Caco-2 (cell line): ENCODE measurements around the gene NHLRC3. TPM values are rescaled to one million over a fixed set of nuclear protein-coding genes. Genes with fewer than 3 reads are reported as not detected.

Experiments used
- BruUV-seq: library from RNA; stranded (reverse); fragments of 400-500 nt; replicated peaks from 2 replicates; lab custom pipeline; 2021; lab: Mats Ljungman, UMichigan
- CTCF ChIA-PET: fragments of 300-600 bp; sonication (Branson Sonifier 250); formaldehyde crosslinking; loops from one replicate; lab custom pipeline; 2022; ENCODE audit warnings: antibody characterized with exemption; lab: Charles Lee
- POLR2A ChIA-PET: fragments of 300-600 bp; sonication (Branson Sonifier 250); formaldehyde crosslinking; loops from one replicate; lab custom pipeline; 2022; ENCODE audit warnings: antibody characterized with exemption; lab: Charles Lee
- DNase-seq, 2 experiments: peaks; one replicate each; pipeline versions ENCODE4 v3.0.0 to v3.0.0-alpha.2; 2020 to 2022
- H3K27me3 ChIP-seq: replicated peaks from 2 replicates; pipeline ENCODE4 v1.6.0; 2011; ENCODE audit warnings: low read length; ENCODE audit not compliant: control insufficient read depth, insufficient read depth
- H3K36me3 ChIP-seq: 2 replicates; pipeline ENCODE4 v1.5.1; 2011; ENCODE audit warnings: low read length; ENCODE audit not compliant: control insufficient read depth, insufficient read depth
- H3K4me1 ChIP-seq: fragments of 250-450 bp; sonication (Bioruptor Pico); 2 replicates; pipeline ENCODE4 v1.5.1; 2020; ENCODE audit warnings: mild to moderate bottlenecking
- H3K4me3 ChIP-seq: 2 replicates; pipeline ENCODE4 v1.5.1; 2011; ENCODE audit warnings: low read depth, mild to moderate bottlenecking, control low read depth, low read length
- H3K9me3 ChIP-seq: fragments of 250-450 bp; sonication (Bioruptor Pico); 2 replicates; pipeline ENCODE4 v1.5.1; 2020; ENCODE audit warnings: mild to moderate bottlenecking, moderate library complexity
- H3K27ac Mint-ChIP-seq: one replicate; pipeline ENCODE4 v1.8.0; 2022; ENCODE audit warnings: mixed read lengths; ENCODE audit not compliant: unreplicated experiment
- H3K27me3 Mint-ChIP-seq: one replicate; pipeline ENCODE4 v1.8.0; 2022; ENCODE audit warnings: mixed read lengths; ENCODE audit not compliant: insufficient read depth, unreplicated experiment
- H3K36me3 Mint-ChIP-seq: one replicate; pipeline ENCODE4 v1.8.0; 2022; ENCODE audit warnings: mild to moderate bottlenecking, mixed read lengths; ENCODE audit not compliant: insufficient read depth, unreplicated experiment
- H3K4me1 Mint-ChIP-seq: one replicate; pipeline ENCODE4 v1.8.0; 2022; ENCODE audit warnings: low read depth, mixed read lengths; ENCODE audit not compliant: unreplicated experiment
- H3K4me3 Mint-ChIP-seq: one replicate; pipeline ENCODE4 v1.8.0; 2022; ENCODE audit warnings: mild to moderate bottlenecking, moderate library complexity, mixed read lengths; ENCODE audit not compliant: unreplicated experiment
- H3K9me3 Mint-ChIP-seq: one replicate; pipeline ENCODE4 v1.8.0; 2022; ENCODE audit warnings: mixed read lengths; ENCODE audit not compliant: unreplicated experiment
- intact Hi-C: fragments of 100-400 bp; cut with micrococcal nuclease; formaldehyde crosslinking; loops from one replicate; pipeline ENCODE4 v1.10.0; 2022; ENCODE audit not compliant: unreplicated experiment
- total RNA-seq: library from RNA; stranded (reverse); gene quantifications from 2 replicates; pipeline ENCODE4 v1.2.3, GENCODE V29; 2022
- TF ChIP-seq, protein P1 (sequence below), 2 experiments: fragments of 200-600 bp in 1 of 2; IDR thresholded peaks; 1 replicate in 1 of 2; 2 replicates in 1 of 2; pipeline versions ENCODE4 v1.5.1 to v1.8.0; 2011 to 2022; ENCODE audit warnings: antibody characterized with exemption in 1 of 2, control low read depth in 1 of 2, inconsistent platforms in 1 of 2, low read depth in 1 of 2, low read length in 1 of 2, mild to moderate bottlenecking in 1 of 2, moderate library complexity in 1 of 2; ENCODE audit not compliant: insufficient read depth in 1 of 2, severe bottlenecking in 1 of 2, unreplicated experiment in 1 of 2

NHLRC3 gene
- total RNA-seq, 1 experiment from 2014 or later = 38.1 TPM

DNA sequence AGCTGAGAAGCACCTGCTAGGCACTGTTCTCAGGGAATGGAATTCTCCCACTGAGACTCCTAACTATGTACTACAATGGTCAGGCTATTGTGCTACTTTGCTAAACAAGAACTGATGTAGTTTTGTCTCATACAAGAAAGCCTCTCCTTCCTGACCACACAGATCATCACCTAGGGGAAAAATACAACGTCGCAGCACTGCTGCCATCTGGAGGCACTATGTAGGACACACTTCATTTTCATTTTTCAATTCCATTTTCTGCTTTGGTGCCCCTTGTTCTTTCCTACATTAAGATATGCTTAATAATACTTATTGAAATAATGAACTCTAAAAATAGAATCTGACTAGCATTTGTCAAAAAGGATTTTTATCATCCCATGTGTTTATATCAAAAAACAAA is 21.5 kb upstream of the NHLRC3 start:
- Mint-ChIP-seq H3K4me1 (peaks cover 15% of the 10 kb centered on the region), H3K36me3 (peaks cover 76% of the 10 kb centered on the region), H3K9me3 (no peaks in the 10 kb centered on the region), H3K27ac (no peak overlapping the region), H3K27me3 (no peaks in the 10 kb centered on the region), H3K4me3 (no peak overlapping the region)
- H3K9me3 ChIP-seq = no peaks in the 10 kb centered on the region
- ChIA-PET POLR2A (no interaction called here), CTCF (interaction anchor here (1.0 kb wide), 1 partner anchor 20 kb away, joined by 5 read pairs; no protein-coding TSS in a partner anchor)
- H3K36me3 ChIP-seq = peaks cover 4% of the 10 kb centered on the region
- no peaks in the 10 kb centered on the region for H3K4me1 ChIP-seq
- intact Hi-C loops = loop anchor here (1.0 kb wide), 1 partner anchor 46 kb away; no protein-coding TSS in a partner anchor
- no peaks in the 10 kb centered on the region for H3K27me3 ChIP-seq
- DNase-seq = peak in 1 of 2 experiments; percentile 29
- no peak overlapping the region for H3K4me3 ChIP-seq
- TF ChIP-seq, protein P1, sequence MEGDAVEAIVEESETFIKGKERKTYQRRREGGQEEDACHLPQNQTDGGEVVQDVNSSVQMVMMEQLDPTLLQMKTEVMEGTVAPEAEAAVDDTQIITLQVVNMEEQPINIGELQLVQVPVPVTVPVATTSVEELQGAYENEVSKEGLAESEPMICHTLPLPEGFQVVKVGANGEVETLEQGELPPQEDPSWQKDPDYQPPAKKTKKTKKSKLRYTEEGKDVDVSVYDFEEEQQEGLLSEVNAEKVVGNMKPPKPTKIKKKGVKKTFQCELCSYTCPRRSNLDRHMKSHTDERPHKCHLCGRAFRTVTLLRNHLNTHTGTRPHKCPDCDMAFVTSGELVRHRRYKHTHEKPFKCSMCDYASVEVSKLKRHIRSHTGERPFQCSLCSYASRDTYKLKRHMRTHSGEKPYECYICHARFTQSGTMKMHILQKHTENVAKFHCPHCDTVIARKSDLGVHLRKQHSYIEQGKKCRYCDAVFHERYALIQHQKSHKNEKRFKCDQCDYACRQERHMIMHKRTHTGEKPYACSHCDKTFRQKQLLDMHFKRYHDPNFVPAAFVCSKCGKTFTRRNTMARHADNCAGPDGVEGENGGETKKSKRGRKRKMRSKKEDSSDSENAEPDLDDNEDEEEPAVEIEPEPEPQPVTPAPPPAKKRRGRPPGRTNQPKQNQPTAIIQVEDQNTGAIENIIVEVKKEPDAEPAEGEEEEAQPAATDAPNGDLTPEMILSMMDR (IDR thresholded peaks at IDR 0.05; ENCODE audit: insufficient read depth in 1 of 2, low read depth in 1 of 2, low read length in 1 of 2, severe bottlenecking in 1 of 2, unreplicated experiment in 1 of 2) = peak; percentile 72 to 73
- no TSS peak for BruUV-seq

DNA sequence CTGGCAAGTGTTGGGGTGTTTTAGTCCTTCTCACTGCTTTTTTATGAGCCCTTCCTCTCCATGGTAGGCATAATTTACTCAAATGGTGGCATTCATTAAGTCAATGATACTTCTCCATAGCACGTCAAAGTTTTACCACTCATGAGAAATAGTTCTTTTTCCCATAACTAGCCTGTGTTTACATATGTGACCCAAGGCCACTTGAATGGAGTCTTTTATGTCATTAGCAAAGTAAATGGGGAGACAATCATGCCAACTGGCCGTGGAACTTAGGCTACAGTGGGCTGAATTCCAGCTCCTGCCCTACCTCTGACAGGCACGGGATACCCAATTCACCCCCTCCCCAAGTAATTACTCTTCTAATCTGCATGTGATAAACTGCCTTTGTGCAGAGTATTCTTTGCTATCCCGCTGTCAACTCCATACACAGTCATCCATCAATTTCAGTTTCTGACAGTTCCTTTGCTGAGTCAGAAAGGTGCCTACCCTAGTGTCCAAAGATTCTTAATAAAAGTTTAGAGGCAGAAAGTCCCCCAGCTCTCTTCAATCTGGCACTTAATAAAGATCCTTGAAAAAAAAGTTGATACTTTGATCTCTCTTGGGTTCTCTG is 17.3 kb upstream of the NHLRC3 start:
- CTCF ChIA-PET = no interaction called here
- H3K9me3 Mint-ChIP-seq = no peaks in the 10 kb centered on the region
- peaks cover 35% of the 10 kb centered on the region for H3K4me1 ChIP-seq
- H3K27me3 Mint-ChIP-seq = no peaks in the 10 kb centered on the region
- TF ChIP-seq, protein P1 (IDR thresholded peaks at IDR 0.05; ENCODE audit: insufficient read depth in 1 of 2, low read depth in 1 of 2, low read length in 1 of 2, severe bottlenecking in 1 of 2, unreplicated experiment in 1 of 2) = no peak
- no peaks in the 10 kb centered on the region for H3K27me3 ChIP-seq
- H3K9me3 ChIP-seq = no peaks in the 10 kb centered on the region
- peaks cover 4% of the 10 kb centered on the region for H3K36me3 ChIP-seq
- BruUV-seq = no TSS peak
- H3K4me3 ChIP-seq = no peak overlapping the region
- intact Hi-C loops = loop anchor here (5.0 kb wide), 1 partner anchor 334 kb away; the partner anchor contains the start of gene FREM2
- H3K4me1 Mint-ChIP-seq = peaks cover 26% of the 10 kb centered on the region
- POLR2A ChIA-PET = no interaction called here
- H3K27ac Mint-ChIP-seq = no peak overlapping the region
- H3K36me3 Mint-ChIP-seq = peaks cover 68% of the 10 kb centered on the region
- H3K4me3 Mint-ChIP-seq = no peak overlapping the region
- no peak for DNase-seq

DNA sequence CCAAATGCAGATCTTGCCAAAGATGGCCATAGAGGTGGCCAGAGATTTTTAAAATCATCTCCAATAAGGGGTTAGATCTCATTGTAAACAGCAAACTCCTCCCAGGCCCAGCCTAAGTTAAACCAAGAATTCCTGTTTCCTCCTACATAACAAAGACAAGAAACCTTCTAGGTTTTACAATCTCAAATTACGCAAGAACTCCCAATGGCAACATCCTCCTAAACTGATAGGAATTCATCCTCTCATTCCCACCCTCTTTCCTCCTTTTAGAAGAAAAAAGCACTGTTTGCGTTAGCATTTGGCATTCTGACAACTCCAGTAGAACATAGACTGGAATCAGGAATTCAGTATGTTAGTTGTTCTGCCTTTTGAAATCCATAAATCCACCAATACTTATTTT is 14.9 kb upstream of the NHLRC3 start:
- Mint-ChIP-seq H3K36me3 (peaks cover 63% of the 10 kb centered on the region), H3K4me3 (peak overlapping the region; percentile 34), H3K27ac (peak overlapping the region; percentile 82), H3K27me3 (no peaks in the 10 kb centered on the region), H3K9me3 (no peaks in the 10 kb centered on the region), H3K4me1 (peaks cover 26% of the 10 kb centered on the region)
- H3K9me3 ChIP-seq = no peaks in the 10 kb centered on the region
- BruUV-seq = no TSS peak
- peak in 1 of 2 experiments; percentile 52 for DNase-seq
- ChIA-PET POLR2A (interaction anchor here (2.0 kb wide), 1 partner anchor 14 kb away, joined by 11 read pairs; the partner anchor contains the start of genes NHLRC3 and PROSER1), CTCF (interaction anchor here (0.6 to 1.1 kb wide), 2 partner anchors 14 to 920 kb away, joined by 4 to 5 read pairs; partner anchors contain the start of gene PROSER1)
- H3K4me3 ChIP-seq = no peak overlapping the region
- intact Hi-C loops = loop anchor here (1.0 to 5.0 kb wide), 2 partner anchors 15 to 336 kb away; partner anchors contain the start of genes FREM2, NHLRC3 and PROSER1
- TF ChIP-seq, protein P1 (IDR thresholded peaks at IDR 0.05; ENCODE audit: insufficient read depth in 1 of 2, low read depth in 1 of 2, low read length in 1 of 2, severe bottlenecking in 1 of 2, unreplicated experiment in 1 of 2) = no peak
- H3K27me3 ChIP-seq = no peaks in the 10 kb centered on the region
- peaks cover 6% of the 10 kb centered on the region for H3K36me3 ChIP-seq
- peaks cover 35% of the 10 kb centered on the region for H3K4me1 ChIP-seq
